Measurements from ENCODE around the gene SIM2. TPM values are rescaled to one million over a fixed set of nuclear protein-coding genes. Genes with fewer than 3 reads are reported as not detected.

SIM2 gene
- total RNA-seq, 4 donors from 2014 or later = 0.47 to 2.3 TPM; not detected in 2

DNA sequence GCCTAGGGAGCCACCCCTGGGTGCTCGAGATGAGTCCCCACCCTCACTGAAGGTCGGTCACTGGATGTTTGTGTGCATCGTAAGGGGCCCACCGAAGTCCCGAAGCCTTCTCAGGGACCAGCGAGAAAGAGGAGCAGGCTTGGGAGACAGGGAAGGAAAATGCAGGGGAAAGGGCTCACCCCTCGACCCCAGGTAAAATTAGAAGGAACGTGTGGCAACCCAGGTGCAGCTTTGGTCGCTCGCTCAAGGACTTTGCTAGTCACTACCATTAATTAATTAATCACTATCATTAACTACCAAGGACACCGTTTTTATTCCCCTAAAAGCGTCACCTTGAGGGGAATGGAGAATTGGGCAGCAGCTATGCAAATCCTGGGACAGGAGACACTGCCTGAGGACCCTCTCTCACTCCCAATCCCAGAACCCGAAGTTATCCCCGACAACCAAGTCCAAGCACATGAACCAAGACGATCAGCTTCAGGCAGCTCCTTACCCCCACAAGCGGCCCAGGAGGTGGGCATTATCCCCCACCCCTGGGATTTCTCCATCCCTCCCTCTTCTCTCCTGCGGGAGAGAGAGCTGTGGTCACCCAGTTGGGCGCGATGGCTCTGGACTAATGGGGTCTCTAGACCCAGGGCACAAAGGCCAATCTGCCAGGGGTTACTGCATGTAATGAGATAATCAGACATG is 4.2 kb upstream of the SIM2 start:
- WGBS, 2 donors (ENCODE audit: low coverage in 1 of 2) = 0 to 7% methylated on average over 3 to 11 of the region's 19 CpGs
- Histone ChIP-seq H3K9me3 (no peaks in the 10 kb centered on the region), H3K4me1 (peaks cover 0 to 66% (median 35%) of the 10 kb centered on the region in 3 donors), H3K27ac (no peak overlapping the region), H3K4me3 (no peak overlapping the region), H3K36me3 (no peaks in the 10 kb centered on the region), H3K27me3 (peaks cover 100% of the 10 kb centered on the region)
- no peak for TF ChIP-seq EP300 (IDR thresholded peaks at IDR 0.05)
- no peak for TF ChIP-seq POLR2AphosphoS5 (IDR thresholded peaks at IDR 0.05)
- TF ChIP-seq POLR2A (IDR thresholded peaks at IDR 0.05) = no peak
- TF ChIP-seq, protein P1, sequence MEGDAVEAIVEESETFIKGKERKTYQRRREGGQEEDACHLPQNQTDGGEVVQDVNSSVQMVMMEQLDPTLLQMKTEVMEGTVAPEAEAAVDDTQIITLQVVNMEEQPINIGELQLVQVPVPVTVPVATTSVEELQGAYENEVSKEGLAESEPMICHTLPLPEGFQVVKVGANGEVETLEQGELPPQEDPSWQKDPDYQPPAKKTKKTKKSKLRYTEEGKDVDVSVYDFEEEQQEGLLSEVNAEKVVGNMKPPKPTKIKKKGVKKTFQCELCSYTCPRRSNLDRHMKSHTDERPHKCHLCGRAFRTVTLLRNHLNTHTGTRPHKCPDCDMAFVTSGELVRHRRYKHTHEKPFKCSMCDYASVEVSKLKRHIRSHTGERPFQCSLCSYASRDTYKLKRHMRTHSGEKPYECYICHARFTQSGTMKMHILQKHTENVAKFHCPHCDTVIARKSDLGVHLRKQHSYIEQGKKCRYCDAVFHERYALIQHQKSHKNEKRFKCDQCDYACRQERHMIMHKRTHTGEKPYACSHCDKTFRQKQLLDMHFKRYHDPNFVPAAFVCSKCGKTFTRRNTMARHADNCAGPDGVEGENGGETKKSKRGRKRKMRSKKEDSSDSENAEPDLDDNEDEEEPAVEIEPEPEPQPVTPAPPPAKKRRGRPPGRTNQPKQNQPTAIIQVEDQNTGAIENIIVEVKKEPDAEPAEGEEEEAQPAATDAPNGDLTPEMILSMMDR (IDR thresholded peaks at IDR 0.05) = no peak
- no peak for ATAC-seq

DNA sequence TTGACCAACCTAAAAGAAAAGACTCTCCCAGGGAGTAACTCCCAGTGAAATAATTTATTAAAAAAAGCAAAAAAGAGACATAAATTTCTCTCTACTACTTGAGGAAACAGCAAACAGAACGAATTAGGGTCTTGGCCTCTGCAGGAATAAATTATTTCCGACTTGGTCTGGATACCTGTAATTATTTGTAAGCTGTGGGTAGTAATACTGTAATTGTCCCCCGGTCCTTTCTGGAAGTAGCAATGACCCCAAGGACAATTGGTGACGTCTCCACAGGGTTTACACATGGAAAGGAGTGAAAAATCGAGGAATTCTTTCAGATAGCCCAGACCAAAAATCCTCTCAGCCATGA is 3.7 kb upstream of the SIM2 start:
- WGBS, 2 donors (ENCODE audit: low coverage in 1 of 2) = 7 to 32% methylated on average over 4 to 5 of the region's 5 CpGs
- no peak for ATAC-seq
- Histone ChIP-seq H3K4me1 (peaks cover 0 to 71% (median 38%) of the 10 kb centered on the region in 3 donors), H3K27me3 (peaks cover 100% of the 10 kb centered on the region), H3K4me3 (no peak overlapping the region), H3K27ac (no peak overlapping the region), H3K36me3 (no peaks in the 10 kb centered on the region), H3K9me3 (no peaks in the 10 kb centered on the region)
- no peak for TF ChIP-seq EP300 (IDR thresholded peaks at IDR 0.05)
- TF ChIP-seq, protein P1 (IDR thresholded peaks at IDR 0.05) = no peak
- TF ChIP-seq POLR2AphosphoS5 (IDR thresholded peaks at IDR 0.05) = no peak
- no peak for TF ChIP-seq POLR2A (IDR thresholded peaks at IDR 0.05)

DNA sequence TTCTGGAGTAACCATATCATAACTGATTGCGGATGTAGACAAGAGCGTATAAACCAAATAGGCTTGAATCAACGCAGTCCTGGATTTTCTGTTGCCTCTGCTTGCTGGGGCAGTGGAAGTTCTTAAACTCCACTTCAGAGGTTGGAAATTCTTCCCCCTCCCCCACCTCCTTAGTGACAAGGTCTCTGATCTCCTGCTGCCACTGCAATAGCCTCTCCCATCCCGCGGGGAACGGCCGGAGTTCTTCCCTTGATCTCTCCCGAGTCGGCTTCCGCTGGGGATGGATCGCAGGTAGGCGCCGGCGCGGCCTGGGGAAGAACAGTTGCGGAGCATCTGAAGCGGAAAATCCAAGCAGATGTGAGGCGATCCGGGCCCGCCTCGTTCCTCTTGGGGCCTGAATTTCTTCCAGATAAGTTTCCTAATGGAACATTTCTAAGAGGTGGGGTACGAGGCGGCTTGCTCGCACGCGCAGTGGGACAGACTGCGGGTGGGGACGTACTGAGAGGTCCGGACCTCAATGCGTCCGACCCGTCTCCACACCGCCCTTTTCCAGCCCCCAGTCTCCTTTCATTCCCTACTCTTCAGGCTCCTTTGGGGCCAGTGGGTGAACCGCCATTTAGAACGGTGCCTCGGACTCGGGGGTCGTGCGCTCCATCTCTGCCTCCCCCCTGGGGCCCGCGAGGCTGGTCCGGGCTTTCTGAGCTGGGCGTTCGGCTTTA is 3.1 kb upstream of the SIM2 start:
- H3K27me3 ChIP-seq = peaks cover 100% of the 10 kb centered on the region
- H3K4me1 ChIP-seq = peaks cover 0 to 77% (median 43%) of the 10 kb centered on the region in 3 donors
- no peaks in the 10 kb centered on the region for H3K36me3 ChIP-seq
- ATAC-seq = no peak
- H3K9me3 ChIP-seq = no peaks in the 10 kb centered on the region
- 12 to 15% methylated on average over 3 to 6 of the region's 44 CpGs for WGBS, 2 donors (ENCODE audit: low coverage in 1 of 2)
- H3K4me3 ChIP-seq = no peak overlapping the region
- no peak overlapping the region for H3K27ac ChIP-seq
- TF ChIP-seq POLR2A (IDR thresholded peaks at IDR 0.05) = no peak
- no peak for TF ChIP-seq POLR2AphosphoS5 (IDR thresholded peaks at IDR 0.05)
- TF ChIP-seq EP300 (IDR thresholded peaks at IDR 0.05) = no peak
- TF ChIP-seq, protein P1 (IDR thresholded peaks at IDR 0.05) = no peak

DNA sequence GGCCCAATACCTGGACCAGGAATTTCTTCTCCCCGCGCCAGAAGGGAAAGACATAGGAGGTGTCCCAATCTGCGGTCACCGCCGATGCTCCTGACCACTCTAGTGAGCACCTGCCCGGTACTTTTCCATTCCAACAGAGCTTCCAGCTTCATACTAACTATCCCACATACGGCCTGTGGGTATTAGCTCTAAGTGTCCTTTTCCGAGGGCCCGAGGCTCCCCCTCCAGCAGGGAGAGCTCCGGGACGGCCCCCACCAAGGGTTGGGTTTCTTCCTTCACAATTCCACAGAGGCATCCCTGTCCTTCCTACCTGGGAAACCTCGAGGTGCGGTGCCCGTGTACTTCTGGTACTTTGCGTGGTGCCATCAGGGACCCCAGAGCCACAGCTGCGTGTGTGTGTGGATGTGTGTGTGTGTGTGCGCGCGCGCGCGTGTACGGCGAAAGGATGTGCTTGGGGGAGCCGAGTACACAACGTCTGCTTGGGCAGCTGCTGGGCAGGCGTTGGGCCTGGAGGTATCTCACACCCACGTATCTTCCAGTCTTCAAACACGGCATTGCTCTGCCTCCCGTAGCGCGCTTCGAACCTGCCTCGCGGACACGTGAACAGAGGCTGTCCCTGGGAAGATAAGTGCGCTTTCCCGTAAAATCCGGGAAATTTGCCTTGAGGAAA is 2.4 kb upstream of the SIM2 start:
- 12% methylated on average over 19 of the region's 39 CpGs; no CpG with 5 or more reads in 1 of the 2 donors for WGBS, 2 donors (ENCODE audit: low coverage in 1 of 2)
- Histone ChIP-seq H3K9me3 (no peaks in the 10 kb centered on the region), H3K4me3 (no peak overlapping the region), H3K36me3 (no peaks in the 10 kb centered on the region), H3K27me3 (peaks cover 100% of the 10 kb centered on the region), H3K4me1 (peaks cover 0 to 84% (median 43%) of the 10 kb centered on the region in 3 donors), H3K27ac (no peak overlapping the region)
- no peak for ATAC-seq
- no peak for TF ChIP-seq EP300 (IDR thresholded peaks at IDR 0.05)
- no peak for TF ChIP-seq POLR2A (IDR thresholded peaks at IDR 0.05)
- no peak for TF ChIP-seq POLR2AphosphoS5 (IDR thresholded peaks at IDR 0.05)
- TF ChIP-seq, protein P1 (IDR thresholded peaks at IDR 0.05) = no peak

All from gastroesophageal sphincter (tissue), 4 donors.